HPDE6-E6E7 (cell line): ENCODE data around the gene NAT9.

Experiments
- DNase-seq: peaks from one replicate; pipeline ENCODE4 v3.0.0; 2011; ENCODE audit warnings: missing footprints; ENCODE audit errors: extremely low spot score

The NAT9 gene, protein sequence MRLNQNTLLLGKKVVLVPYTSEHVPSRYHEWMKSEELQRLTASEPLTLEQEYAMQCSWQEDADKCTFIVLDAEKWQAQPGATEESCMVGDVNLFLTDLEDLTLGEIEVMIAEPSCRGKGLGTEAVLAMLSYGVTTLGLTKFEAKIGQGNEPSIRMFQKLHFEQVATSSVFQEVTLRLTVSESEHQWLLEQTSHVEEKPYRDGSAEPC

DNA sequence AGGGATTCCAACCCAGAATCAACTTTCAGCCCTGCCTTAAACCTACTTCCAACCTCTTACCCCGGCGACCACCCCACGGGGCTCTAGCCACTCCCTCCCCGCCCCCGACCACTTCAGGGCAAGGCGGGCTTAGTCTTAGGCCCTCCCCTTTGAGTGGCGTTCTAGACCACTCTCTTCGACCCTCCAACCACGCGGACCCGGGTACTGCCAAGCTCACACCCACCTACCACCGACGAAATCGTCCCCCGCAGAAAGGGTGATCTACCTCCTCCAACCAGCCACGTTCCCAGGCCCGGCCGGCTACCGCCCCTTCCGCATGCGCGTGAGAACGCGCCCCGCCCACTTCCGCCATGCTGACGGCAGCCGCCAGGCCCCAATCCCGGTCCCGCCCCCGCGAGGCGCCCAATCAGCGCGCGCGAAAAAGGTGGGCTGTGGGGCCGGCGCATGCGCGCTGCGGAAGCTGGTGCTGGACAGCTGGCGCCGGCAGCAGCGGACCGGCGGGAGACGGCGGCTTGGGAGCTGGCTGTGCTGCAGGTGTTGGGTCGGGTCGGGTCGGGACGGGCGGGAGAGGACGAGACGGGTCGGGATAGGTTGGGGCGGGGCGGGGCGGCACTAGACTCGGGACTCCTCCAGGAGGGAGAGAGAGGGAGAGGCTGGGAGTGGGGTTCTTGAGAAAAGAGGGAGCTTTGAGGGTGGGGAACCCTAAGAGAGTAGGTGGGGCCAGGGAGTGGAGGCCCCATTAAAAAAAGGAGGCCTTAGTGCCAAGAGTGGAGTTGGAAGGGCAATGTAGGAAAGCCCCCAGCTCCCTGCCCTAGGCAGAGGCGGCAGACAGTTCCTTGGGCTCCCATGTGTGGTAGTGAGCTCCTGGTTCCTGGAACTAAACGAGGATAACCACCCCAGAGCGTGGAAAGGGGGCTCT, at the start of gene NAT9:
NAT9 (minus strand) TSS at position 302 of the 919 bp plus-strand sequence. CDS start 647 bp downstream, outside the sequence.
- DNase-seq: peak; percentile 99

DNA sequence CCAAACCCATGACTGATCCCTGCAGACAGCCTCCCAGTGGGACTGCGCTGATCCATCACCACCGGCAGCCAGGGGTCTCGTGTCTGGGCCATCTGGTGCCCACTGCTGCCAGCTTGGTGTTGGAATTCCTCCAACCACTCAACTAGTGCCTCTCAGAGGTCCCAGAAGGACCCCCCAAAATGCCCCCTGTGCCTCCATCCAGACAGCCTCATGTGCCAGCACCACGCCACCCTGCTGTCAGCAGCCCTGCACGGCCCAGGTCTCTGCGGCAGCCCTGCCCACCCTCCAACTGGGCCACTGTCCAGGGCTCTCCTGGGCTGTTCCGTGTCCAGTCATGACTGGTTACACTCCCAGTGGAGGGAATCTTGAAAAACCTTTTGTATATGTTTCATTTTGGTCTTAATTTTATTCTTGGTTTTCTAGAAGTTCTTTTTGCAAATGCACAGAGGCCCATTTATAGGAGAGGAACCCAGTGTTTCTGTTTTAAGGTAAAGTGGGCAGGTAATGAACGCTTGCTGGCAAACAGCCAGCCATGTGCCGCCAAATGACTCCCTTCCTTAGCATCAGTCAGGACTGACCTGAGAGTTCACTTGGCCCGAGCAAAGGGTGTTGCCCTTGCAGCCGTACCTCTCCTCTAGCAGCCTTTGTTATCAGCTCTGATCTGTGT, 48.9 kb upstream of the NAT9 start:
- DNase-seq: no peak

DNA sequence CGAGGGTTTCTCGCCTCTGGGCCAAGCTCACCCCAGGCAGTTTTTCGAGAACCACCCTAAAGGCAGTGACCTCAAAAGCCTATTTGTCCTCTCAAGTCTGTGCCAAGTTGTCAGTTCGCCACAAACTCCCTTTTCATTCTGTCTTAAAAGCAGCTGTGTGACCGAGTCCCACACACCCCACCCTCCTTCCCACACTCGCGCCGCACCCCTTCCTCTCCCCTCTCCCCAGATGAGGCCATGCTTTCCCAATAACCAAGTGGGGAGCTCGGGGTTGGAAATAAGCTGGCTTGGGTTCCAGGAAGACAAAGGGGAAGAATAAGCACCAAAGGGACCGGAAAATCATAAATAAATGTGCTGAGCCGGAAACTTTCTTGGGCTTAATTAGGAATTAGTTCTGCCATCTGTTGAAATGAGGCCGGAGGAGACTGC, 46.8 kb upstream of the NAT9 start:
- no peak for DNase-seq

DNA sequence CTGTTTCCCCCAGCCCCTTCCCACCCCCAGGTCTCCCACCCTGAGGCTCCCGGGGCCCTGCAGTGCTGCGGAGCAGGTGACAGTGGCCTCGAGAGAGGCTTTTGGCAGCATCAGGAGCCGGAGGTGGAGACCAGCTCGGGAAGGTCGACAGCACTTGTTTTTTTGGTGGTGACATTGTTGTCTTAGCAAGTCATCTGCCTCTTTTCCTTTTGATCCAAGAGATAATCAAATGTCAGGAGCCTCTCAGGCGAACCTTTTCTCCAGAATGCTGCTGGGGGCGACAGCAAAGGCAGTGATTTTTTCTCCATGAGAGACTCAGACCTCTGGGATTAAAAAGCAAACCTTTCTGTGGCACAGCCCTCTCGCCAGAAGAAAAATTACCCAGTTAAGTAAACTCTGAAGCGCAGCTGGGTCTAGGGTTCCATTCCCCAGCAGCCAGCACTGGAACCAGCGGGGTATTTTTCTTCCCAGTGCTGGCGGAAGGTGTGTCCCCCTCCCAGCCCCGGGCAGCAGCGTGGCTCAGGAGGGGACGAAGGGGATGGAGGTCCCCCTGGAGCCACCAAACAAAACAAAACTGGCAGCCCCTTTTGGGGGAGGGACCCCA, 46.3 kb upstream of the NAT9 start:
- DNase-seq: no peak

DNA sequence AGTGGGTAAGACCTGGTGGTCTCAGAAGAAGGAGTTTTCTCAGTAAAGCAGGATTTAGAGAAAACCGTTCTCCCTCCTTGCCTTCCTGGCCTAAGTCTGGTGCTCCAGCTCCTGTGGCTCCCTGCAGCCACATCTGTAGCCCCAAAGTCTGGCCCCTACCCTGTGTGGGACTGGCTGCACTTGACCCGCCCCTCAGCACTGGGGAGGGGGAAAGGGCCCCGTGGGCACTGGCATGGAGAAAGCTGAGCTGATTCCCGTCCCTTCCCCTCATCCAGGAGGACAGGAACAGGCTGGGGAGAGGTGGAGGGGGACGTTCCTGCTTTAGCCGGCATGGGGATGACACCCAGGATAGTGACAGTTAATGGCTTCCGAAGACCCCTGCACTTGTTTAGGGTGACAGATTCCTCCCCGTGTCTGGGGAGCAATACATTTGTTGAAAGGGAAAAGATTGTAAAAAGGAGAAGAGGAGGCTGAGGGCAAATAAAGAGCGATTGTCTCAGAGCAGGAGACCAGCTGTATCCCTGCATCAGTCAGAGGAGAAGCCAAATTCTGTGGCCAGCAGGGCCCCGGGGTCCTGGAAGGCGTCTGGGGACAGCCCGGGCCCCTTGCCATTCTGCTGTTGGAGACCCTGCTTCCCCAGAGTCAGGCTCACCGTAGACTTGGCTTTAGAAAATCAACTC, 45.6 kb upstream of the NAT9 start:
- no peak for DNase-seq

DNA sequence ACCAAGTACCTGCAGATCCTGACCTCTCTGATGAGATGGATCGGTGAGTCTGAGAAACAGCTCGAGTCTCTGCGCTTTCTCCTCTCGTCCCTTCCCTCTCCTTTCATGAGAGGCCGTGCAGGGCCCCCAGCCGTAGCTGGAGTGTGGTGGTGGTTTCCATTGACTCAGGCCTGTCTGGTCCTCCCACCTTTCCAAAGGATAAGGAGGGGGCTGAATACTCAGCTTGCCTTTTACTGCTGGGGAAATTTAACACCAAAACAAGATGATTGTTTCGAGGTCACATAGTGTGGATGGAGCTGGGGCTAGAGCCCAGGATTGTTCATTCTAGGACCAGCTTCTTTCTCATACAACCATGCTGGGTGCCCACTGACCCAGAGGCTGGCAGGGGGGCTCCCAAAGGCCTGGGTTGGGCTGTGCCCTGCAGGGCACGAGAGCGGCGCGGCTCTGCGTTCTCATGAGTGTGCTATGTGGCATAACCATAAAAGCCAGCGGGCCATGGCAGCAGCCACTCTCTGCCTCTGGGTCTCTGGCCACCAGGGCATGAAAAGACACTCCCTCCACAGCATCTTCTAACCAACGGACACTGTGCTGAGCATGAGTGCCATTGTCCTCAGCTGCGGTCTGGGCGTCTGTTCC, 43.8 kb upstream of the NAT9 start:
- no peak for DNase-seq

DNA sequence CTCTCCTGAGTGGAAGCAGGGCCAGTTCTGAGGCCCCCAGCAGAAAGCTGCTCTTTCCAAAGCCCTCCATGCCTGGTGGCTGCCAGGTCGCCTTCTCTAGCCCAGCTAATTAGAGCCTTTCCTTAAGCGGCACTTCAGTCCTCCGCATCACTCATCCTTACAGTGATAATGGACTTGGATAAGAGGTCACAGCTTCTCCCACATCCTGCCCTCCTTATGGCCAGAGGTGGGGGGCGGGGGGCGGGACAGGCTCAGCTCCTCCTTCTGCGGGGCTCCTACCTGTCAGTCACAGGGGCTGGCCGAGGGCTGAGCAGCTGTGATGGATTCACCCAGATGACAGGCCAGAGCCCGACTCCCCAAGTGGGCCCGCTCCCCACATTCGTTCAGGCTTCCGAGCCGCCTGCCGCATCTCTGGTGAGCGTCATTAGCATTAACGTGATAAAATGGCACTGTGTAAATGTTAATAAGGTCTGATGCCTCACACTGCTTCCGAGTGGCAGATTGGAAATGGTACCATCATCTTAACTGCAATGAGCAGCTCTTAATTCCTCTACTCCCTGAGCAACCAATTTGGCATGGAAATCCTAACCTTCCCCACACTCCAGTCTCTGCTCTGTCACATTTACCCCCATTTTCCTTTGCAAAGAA, 42.3 kb upstream of the NAT9 start:
- DNase-seq: no peak

DNA sequence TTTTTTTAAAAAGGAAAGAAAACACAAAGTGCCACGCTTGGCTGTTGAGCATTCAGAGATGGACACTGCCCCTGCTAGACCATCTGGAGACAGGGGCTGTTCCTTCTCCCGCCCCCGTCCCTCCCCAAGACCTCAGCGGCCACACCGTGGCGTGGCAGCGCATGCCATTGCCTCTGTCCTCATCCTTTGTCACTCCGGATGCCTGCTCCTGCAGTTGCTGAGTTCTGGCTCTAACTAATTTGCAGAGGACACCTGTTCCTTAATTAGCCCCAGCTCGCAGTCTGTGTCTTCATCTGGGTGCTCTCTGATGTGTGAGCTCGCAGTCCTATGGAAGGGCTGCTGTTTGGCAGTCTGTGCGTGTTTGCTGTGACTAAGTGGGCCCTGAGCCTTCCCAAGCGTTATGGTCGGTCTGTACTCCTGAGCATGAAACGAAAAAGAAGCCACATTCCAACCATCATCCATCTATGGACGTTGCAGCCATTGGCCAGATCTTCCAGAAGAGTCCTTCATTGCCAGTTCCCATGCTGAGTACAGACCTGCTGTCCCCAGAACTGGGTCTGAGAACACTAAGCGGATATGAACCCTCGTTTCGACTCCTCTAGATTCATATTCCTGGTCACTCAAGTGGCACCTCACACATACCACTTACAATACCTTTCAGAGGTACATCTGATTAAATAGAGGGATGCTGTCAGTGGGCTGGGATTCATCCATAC, 40.9 kb upstream of the NAT9 start:
- DNase-seq: no peak

DNA sequence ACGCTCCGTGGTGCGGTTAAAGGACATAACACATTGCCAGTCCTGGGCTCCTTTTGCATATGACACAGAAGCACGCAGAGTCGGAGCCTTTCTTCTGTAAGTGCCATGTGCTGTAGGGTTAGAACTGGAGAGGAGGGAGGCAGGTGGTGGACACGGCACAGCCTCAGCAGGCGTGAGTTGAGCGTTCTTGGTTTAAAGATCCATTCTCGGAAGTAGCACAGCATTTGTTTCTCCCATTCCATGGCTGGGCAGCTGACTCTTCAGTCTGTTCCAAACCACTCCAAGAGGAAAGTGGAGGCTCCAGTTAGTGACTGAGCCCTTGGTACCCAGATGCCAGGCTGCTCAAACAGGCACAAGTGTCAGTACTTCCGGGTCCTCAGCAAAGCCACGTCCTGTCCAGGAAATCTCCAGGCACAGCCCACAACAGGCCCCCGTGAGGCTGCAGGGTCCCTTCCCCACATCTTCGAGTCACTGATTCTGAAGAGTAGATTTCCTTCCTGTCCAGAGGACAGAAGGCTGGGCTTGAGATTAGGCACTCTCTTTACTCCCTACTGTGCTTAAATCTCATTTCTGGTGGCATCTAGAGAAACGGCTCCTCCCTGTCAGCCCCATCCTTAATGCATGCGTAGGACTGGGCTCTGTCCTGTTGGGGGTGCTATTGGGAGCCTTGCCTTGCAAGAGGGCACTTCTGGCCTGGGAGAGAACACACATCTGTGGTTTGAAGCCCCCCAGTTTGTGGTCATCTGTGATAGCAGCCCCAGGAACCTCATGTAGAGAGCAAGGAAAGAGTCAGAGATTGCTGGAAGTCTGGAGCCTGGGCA, 39.6 kb upstream of the NAT9 start:
- no peak for DNase-seq

DNA sequence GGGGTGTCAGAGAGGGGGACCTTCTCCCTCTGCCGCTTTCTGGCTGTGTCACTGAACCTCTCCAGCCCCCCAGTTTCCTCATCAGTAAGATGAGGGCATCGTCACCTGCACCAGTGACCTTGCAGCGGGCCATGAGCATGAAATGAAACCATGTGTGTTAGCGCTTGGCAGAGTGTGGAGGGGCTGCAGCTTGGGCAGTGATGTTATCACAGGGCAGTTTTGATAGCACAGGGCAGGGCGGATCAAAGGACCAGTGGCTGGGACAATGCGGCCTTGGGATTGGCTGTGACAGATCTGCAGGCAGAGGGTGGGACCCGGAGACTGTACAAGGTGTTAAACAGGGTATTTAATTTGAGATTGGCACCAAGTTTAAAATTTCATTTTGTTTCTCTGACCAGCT, 38.9 kb upstream of the NAT9 start:
- no peak for DNase-seq

DNA sequence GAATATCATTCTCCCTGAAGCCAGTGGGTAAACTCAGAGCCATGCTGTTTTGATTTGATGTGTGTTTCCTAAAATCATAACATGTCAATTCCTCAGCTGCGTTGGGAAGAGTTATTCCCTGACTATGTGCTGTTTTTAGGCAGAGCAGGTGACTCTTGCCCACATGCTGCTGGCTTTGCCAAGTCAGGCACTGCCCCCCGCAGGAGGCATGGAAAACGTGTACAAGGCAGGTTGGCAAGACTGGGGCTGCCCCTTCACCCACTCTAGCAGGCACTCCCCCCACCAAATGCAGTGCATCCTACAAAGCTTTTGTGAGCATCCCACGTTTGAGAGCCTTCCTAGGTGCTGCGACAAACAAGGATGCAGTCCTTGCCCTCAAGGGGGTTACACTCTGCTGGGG, 38.3 kb upstream of the NAT9 start:
- no peak for DNase-seq

DNA sequence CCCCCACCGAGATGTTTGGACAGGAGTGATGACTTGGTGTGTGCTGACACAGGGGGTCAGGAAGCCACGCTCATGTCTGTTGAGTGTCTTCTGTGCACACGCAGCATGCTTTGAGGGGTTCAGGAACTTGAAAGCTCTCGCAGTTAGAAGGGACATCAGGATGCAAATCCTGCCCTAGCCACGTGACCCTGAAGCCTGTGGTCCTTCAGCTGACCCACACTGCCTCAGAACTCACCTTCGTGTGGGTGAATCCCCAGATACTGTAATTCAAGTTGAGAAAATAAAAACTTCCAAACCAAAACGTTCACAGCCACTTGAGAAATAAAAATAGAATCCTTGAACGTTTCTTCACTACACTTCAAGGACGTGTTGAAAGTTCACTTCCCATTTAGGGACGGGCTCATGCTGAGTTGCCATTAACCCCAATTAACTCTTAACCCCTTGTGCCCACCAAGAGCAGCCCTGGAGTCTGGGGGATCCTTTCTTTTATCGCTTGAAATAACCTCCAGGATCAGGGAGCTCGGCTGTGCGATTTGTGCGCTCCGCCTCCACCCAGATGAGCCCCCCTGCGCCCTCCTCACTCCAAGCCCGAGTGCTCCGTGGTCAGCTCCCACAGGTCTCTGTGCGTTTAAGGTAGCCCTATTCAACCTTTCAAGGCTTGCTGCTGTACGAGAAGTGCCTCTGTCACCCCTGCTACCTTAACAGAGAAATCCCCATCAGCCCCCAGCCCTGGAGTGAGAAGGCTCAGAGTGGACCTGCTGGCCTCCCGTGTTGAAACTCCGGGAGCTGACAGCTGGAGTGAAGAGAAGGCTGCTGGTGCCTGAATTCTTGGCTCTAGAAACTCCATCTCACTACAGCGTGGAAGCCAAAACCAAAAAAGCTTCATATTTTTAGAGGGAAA, 36.2 kb upstream of the NAT9 start:
- no peak for DNase-seq

DNA sequence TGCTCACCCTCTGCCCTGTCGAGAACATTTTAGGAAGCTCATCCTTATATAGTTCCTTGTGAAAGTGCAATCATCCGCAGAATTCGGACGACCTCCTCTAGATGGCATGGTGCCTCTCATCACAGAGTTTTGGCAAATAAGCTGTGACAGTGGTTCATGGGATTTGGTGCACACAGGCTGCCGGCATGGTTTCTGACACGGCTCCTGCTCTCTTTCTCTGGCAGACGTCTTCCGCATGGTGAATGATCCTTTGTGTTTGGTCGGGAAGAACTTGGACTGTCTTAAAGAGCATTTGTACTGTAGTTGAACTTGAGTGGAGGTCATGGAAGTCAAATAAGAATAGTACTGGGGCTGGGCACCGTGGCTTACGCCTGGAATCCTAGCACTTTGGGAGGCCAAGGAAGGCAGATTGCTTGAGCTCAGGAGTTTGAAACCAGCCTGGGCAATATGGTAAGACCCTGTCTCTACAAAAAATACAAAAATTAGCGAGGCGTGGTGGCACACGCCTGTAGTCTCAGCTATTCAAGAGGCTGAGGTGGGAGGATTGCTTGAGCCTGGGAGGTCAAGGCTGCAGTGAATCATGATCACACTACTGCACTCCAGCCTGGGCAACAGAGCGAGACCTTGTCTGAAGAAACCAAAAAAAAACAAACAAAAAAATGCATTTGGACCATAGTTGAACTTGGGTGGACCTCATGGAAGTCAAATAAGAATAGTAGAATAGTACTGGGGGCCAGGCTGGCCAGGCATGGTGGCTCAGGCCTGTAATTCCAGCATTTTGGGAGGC, 34.7 kb upstream of the NAT9 start:
- DNase-seq: no peak

DNA sequence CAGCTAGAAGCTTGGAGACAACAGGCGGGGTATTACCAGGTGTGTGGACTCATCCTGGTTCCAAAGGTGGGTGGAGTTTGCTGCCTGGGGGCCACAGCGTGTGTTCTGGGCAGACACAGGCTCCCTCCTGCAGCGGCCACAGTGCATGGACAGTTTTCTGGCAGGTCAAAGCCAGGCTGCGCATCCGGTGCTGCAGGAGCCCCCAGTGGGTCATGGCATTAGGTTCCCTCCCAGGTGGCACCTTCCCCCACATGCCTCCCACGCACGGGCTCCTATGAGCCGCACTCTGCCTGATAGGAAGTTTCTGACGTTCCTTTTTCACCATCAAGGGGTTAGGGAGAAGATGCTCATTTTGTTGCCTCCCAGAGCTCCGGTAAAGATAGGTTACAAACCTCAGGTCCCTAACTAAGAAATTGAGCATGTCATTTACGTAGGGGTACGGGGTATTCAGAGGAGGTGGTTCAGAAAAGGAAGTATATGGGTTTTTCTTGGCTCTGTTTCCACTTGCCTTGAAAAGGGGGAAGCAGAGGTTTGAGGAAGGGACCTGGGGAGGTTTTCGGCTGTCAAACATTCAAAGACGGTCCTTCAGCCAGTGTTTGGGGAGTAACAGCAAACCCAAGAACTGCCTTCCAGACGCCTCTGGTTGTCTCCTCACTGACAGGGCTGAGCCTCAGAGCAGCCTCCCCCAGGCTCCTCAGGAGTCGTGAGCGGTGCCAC, 32.7 kb upstream of the NAT9 start:
- DNase-seq: no peak

DNA sequence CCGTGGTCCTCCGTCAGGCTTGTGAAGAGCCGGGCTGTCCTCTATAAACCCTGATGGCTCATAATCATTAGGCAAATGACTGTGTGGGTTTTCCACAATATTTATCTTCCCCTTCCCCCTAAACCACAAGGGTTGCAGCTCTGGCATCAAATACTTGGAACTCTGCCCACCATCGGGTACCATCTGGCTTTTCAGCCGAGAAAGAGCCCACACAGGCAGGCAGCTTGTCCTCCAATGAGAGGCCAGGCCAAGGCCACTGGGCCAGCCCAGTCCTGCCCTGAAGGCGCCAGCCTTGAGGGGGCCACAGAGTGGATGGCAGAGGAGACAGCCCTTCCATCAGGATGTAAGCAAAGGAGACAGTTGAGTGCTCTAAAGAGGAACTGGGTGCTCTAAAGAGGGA, 31.8 kb upstream of the NAT9 start:
- no peak for DNase-seq

DNA sequence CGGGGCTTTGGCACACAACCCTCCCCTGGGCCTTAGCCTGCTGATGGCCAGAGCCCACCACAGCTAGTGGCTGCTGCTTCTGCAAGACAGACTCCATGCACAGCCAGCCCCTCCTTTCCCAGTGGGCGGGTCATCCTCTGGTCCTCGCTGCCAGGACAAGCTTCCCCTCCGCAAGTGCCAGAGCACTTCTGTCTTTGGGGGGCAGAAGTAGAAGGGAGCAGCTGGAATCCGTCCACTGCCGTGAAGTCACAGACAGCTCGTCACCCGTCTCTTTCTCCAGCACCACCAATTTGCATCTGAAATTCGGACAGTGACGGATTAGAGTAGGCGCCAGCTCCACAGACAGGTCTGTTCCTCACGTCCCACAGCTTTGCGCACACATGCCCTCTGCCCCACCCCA, 31.3 kb upstream of the NAT9 start:
- DNase-seq: no peak

DNA sequence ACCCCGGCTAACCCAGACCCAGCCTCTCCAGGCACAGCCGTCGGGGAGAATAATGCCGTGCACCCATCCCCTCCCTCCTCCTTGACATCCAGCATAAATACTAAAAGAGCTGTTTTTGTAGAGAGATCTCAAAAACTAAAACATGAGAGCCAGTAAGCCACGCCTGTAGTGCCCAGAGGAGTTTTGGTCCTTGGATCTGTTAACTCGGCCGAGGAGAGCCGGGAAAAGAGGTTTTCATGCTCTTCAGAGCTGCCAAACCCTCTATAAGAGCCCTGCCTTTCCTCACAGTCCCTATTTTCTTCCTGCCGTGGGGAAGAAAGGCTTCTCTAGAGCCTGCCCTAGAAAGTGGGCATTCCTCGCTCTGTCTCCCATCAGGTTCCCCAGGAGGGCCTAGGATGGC, 30.2 kb upstream of the NAT9 start:
- DNase-seq: no peak
